ENCODE data around the gene FCHO1. TPM values are rescaled to one million over a fixed set of nuclear protein-coding genes. Genes with fewer than 3 reads are reported as not detected.
"Not testable (repeated sequence)": the region's sequence is repeated elsewhere in the genome, so short reads cannot be mapped to it uniquely, and the experiment has no call there.

Gene FCHO1
- total and polyA plus RNA-seq, 12 donors = 0.91 to 7.1 (median 2.9) TPM

- DNase-seq = peak in 6 of 7 donors; percentile 41 to 79 (median 52)
- Histone ChIP-seq H3K27me3 (peaks cover 11% of the 10 kb centered on the region), H3K4me1 (replicated peaks in 1 of 2) (peaks cover 0 to 6% of the 10 kb centered on the region in 2 donors), H3K4me3 (peak overlapping the region in 1 of 4 donors; percentile 23), H3K36me3 (replicated peaks in 1 of 2) (no peaks in the 10 kb centered on the region), H3K9me3 (replicated peaks in 1 of 3) (no peaks in the 10 kb centered on the region), H3K27ac (no peak overlapping the region)
- WGBS, 4 donors = 5 to 20% (median 14%) methylated on average over 23 to 35 of the region's 37 CpGs
- intact Hi-C loops (cut with DNase I) = loop anchor here in 1 of 2 donors (10.0 kb wide), 1 partner anchor 334 kb away; the partner anchor contains the start of gene TMEM221
- no peak for TF ChIP-seq POLR2A (IDR thresholded peaks at IDR 0.05)
- TF ChIP-seq CTCF (IDR thresholded peaks at IDR 0.05) = no peak
Observed at GRCh38 chr19:17778251-17778967, 27.1 kb downstream of the FCHO1 start.

- H3K4me3 ChIP-seq = peak overlapping the region in 1 of 4 donors; percentile 23
- peaks cover 11% of the 10 kb centered on the region for H3K27me3 ChIP-seq
- TF ChIP-seq POLR2A (IDR thresholded peaks at IDR 0.05) (no peak), CTCF (IDR thresholded peaks at IDR 0.05) (no peak)
- H3K9me3 ChIP-seq (replicated peaks in 1 of 3) = no peaks in the 10 kb centered on the region
- H3K4me1 ChIP-seq (replicated peaks in 1 of 2) = peaks cover 0 to 6% of the 10 kb centered on the region in 2 donors
- WGBS, 4 donors = 18 to 31% (median 30%) methylated on average over 22 to 25 of the region's 25 CpGs
- intact Hi-C loops (cut with DNase I) = loop anchor here in 1 of 2 donors (10.0 kb wide), 1 partner anchor 334 kb away; the partner anchor contains the start of gene TMEM221
- H3K27ac ChIP-seq = no peak overlapping the region
- peak in 4 of 7 donors; percentile 49 to 64 (median 58) for DNase-seq
- H3K36me3 ChIP-seq (replicated peaks in 1 of 2) = no peaks in the 10 kb centered on the region
Observed at GRCh38 chr19:17778968-17779929, 28.0 kb downstream of the FCHO1 start.

- H3K9me3 ChIP-seq (replicated peaks in 1 of 3) = no peaks in the 10 kb centered on the region
- 56 to 91% (median 84%) methylated on average over 2 of the region's 2 CpGs for WGBS, 4 donors
- peaks cover 11% of the 10 kb centered on the region for H3K27me3 ChIP-seq
- no peak for TF ChIP-seq CTCF (IDR thresholded peaks at IDR 0.05)
- TF ChIP-seq POLR2A (IDR thresholded peaks at IDR 0.05) = no peak
- H3K4me1 ChIP-seq (replicated peaks in 1 of 2) = peaks cover 0 to 6% of the 10 kb centered on the region in 2 donors
- no peak for DNase-seq
- no peaks in the 10 kb centered on the region for H3K36me3 ChIP-seq (replicated peaks in 1 of 2)
- intact Hi-C loops (cut with DNase I) = loop anchor here in 1 of 2 donors (10.0 kb wide), 1 partner anchor 74 kb away; the partner anchor contains the start of gene RPL18A
- H3K4me3 ChIP-seq = no peak overlapping the region
- H3K27ac ChIP-seq = no peak overlapping the region
Observed at GRCh38 chr19:17780781-17781180, 29.5 kb downstream of the FCHO1 start.

GRCh38 chr19:17783721-17784120 is 32.4 kb downstream of the FCHO1 start:
- WGBS, 4 donors = 40 to 85% (median 62%) methylated on average over 1 to 5 of the region's 5 CpGs
- H3K9me3 ChIP-seq (replicated peaks in 1 of 3); H3K4me3 ChIP-seq; H3K27me3 ChIP-seq; H3K36me3 ChIP-seq (replicated peaks in 1 of 2); H3K27ac ChIP-seq; DNase-seq; H3K4me1 ChIP-seq (replicated peaks in 1 of 2): not testable (repeated sequence)
- intact Hi-C loops (cut with DNase I) = loop anchor here in 1 of 2 donors (10.0 kb wide), 1 partner anchor 71 kb away; the partner anchor contains the start of gene RPL18A
